Activated CD4-positive, alpha-beta T cell treated with anti-CD3 and anti-CD28 coated beads for 4 hours (primary cell): ENCODE measurements around the gene ATP5PB.
A peak's percentile ranks its signal among the peaks of the same experiment; 100 is the strongest.

Experiments
- DNase-seq, 2 donors: peaks; one replicate each; pipeline ENCODE4 v3.0.0-alpha.2; 2020

ATP5PB gene, protein sequence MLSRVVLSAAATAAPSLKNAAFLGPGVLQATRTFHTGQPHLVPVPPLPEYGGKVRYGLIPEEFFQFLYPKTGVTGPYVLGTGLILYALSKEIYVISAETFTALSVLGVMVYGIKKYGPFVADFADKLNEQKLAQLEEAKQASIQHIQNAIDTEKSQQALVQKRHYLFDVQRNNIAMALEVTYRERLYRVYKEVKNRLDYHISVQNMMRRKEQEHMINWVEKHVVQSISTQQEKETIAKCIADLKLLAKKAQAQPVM

DNA sequence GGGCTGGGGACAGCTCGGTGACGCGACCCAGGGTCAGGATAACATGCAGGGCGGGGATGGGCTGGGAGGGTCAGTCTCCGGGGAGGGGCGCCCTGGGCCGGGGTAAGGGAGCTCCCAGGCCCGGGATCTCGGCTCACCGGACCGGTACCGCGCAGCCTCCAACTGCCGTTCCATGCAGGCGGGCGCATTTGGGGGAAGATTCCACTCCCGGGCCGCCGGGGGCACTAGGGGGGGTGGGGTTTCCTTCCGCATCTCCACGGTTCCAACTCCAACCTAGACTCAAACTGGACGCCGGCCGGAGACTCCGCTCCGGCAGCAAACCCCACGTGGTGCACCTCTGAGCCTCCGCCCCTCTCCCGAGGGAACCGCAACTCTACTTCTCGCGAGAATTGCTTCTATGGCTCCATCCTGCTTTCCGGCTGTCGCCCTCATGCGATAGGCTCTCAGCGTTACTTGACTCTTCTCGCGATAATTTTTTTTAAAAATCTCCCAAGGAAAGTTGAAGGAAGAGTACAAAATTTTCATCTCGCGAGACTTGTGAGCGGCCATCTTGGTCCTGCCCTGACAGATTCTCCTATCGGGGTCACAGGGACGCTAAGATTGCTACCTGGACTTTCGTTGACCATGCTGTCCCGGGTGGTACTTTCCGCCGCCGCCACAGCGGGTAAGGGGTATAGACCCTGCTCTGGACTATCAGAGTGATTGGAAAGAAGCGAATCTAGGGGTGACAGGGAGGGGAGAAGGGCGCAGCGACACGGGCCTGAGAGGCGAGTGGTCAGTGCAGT lies at the start of gene ATP5PB, which contains the start of gene WDR77:
Gene ATP5PB, plus strand, starts transcription at position 547 of the 785 bp plus-strand sequence. Its CDS starts 78 bp downstream, at position 625.
Gene WDR77, minus strand, starts transcription at position 339 of the 785 bp plus-strand sequence. Its CDS starts 87 bp downstream, at position 252.
- DNase-seq, result peak; percentile 88 to 90

GRCh38 chr1:111399792-111400610 lies 49.3 kb upstream of the ATP5PB start:
- peak; percentile 31 to 56 for DNase-seq

GRCh38 chr1:111402083-111402482 lies 47.2 kb upstream of the ATP5PB start:
- DNase-seq, result no peak

DNA sequence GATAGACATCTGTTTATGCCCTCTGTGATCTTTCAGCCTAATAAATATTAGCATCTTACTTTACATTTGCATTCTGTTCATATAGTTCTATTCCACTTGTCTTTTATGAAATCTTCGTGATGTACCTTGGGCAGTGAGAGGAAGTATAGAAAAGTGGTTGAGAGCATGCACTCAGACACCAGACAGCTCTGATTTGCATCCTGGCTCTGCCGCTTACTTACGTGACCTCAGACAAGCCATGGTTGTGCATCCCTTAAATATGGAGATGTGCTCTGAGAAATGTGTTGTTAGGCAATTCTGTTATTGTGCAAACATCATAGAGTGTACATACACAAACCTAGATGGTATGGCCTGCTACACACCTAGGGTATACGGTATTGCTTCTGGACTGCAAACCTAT lies 44.7 kb upstream of the ATP5PB start:
- DNase-seq, result no peak

- DNase-seq, result peak; percentile 38 to 43
Observed at GRCh38 chr1:111406321-111406768, 42.9 kb upstream of the ATP5PB start.

- DNase-seq, result no peak
Observed at GRCh38 chr1:111407301-111407700, 42.0 kb upstream of the ATP5PB start.

DNA sequence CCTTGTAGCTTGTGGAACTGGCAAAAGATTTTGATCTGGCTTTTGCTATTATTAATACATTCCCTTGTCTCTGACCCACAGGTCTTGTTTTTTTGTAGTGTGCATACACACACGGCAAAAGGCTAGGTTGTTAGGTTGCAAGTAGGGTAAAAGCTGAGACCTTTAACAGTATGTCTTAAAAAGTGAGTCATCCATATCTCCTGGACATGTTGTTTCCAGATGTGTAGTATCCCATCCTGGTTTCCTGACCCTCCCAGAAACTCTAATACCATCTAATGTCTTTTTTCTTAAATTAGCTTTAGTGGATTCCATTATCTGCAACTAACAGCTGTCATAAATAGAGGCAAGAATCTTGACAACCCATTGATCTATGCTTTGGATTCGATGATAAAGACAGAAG lies 36.4 kb upstream of the ATP5PB start:
- no peak for DNase-seq

- no peak for DNase-seq
Observed at GRCh38 chr1:111414756-111415155, 34.5 kb upstream of the ATP5PB start.

GRCh38 chr1:111415461-111415860 lies 33.8 kb upstream of the ATP5PB start:
- no peak for DNase-seq

- no peak for DNase-seq
Observed at GRCh38 chr1:111417755-111418154, 31.5 kb upstream of the ATP5PB start.

GRCh38 chr1:111419037-111419436 lies 30.2 kb upstream of the ATP5PB start:
- DNase-seq, result no peak

DNA sequence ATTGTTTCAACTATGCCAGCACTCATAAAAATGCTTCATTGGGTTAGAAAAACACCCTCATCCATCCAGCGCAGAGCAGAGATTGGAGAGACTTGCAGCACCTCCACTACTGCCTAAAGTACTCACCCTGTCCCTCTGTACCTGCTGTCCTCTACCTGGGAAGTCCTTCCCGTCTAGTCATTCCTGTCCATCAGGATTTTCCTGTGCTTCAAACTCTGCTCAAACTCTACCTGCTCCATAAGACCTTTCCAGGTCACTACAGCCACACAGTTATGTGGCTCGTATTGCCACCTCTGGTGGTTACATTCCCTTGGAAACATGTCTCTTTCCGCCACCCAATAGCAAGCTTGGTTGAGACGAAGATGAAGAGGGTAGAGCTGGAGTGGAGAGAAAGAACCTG lies 28.9 kb upstream of the ATP5PB start:
- DNase-seq, result no peak

- DNase-seq, result no peak
Observed at GRCh38 chr1:111422546-111423391, 26.5 kb upstream of the ATP5PB start.

DNA sequence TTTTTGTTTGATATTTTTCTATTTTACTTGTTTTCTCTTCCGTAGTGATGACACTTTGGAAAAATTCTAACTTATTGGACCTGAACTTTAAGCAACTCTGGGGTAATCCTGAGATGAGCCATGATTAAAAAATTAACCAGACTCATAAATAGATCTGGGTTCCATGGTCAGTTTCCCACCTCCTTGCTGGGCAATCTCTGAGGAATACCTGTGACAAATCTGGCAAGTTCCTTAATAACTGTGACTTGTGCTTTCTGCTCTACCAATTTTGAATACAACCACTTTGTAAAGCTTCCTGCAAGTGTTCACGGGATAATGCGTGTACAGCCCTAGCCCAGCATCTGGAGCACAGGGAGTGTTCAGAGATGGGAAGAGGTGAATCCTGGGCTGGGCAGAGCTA lies 25.0 kb upstream of the ATP5PB start:
- DNase-seq, result no peak

GRCh38 chr1:111436726-111437125 lies 12.5 kb upstream of the ATP5PB start:
- DNase-seq, result no peak

DNA sequence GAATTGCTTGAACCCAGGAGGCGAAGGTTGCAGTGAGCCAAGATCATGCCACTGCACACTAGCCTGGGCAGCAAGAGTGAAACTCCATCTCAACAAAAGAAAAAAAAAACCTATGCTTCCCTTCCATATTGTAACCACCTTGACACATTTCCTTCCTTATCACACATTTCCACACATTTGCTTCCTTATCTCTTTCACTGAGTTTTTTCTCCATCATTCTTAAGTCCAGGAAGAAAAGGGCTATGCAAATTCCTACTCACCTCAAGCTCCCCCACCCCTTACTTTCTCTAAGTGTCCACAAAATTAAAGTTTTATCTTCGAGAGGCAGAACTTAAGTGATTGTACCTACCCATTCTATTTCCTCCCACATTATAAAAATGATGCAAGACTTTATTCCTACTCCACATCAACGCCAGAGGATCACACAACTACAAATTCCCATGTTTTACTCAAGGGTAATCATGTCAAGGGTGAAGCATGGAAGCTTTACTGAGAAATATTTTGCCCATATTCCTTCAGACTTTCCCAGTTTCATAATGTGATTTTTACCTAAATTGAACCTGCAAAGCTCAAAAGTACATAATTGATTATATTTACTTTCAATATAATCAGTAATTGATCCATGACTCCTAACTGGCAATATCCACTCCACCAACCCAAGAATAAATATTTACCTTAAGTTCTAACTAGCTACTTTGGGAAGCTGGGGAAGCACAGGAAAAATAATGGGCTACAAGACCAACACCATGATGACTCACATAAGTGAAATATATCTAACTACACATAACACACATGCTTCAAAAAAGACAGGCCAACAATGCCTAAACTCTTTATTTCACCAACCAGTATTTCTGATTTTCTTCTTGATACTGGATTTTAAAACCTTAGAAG lies 9.6 kb upstream of the ATP5PB start:
- DNase-seq, result no peak

GRCh38 chr1:111441573-111442192 lies 7.6 kb upstream of the ATP5PB start:
- peak; percentile 61 to 70 for DNase-seq

- no peak for DNase-seq
Observed at GRCh38 chr1:111442457-111442856, 6.8 kb upstream of the ATP5PB start.

DNA sequence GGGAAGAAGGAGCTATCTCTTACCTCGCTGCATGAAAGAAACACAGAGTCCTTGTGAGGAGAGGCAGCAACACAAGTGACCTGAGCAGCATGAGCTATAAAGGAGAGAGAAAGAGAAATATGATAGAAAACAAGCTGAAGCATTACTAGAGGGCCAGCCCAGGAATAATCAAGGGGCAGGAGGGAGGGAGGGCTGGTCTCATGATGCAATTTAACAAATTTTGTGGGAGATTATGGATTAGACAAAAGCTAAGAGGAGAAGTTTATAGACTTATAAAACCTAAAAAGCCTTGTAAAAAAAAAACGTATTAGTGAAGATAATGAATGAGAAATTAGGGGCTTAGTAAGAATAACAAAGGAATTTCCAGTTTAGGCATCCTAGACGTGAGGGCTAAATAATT lies 5.2 kb upstream of the ATP5PB start:
- no peak for DNase-seq

DNA sequence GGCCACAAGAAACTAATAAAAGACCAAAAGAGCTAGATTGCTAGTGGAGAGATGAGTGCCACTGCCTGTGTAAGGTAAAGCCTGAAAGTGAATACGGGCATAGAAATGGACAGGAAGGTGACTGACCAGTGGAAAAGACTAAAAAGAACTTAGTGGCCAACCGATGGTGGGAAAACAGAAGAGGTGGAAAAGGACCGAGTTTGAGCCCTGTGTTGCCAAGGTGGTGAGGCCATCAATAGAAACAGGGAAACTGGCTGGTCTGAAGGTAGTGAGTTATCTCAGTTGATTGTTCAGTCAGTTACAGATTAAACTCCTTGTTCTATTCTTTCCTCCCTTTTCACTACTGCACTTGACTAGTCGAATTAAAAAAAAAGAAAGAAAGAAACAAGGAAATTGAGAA lies 2.7 kb upstream of the ATP5PB start:
- DNase-seq, result no peak
